SK-N-MC (cell line): ENCODE data around the gene SASH1.

Source experiments
- EZH2 ChIP-seq: fragments of 200-600 bp; sonication (generic); IDR thresholded peaks from one replicate; pipeline ENCODE4 v1.6.1; 2017; ENCODE audit warnings: antibody characterized with exemption
- POLR2AphosphoS5 ChIP-seq: IDR thresholded peaks from 2 replicates; pipeline ENCODE4 v1.6.1; 2012; ENCODE audit warnings: mild to moderate bottlenecking, low read depth, low read length, borderline replicate concordance

GRCh38 chr6:148545901-148546300, 203.3 kb downstream of the SASH1 start:
- TF ChIP-seq POLR2AphosphoS5 = no peak
- no peak for TF ChIP-seq EZH2
